ENCODE data around the gene FBXO34.

The FBXO34 gene

DNA sequence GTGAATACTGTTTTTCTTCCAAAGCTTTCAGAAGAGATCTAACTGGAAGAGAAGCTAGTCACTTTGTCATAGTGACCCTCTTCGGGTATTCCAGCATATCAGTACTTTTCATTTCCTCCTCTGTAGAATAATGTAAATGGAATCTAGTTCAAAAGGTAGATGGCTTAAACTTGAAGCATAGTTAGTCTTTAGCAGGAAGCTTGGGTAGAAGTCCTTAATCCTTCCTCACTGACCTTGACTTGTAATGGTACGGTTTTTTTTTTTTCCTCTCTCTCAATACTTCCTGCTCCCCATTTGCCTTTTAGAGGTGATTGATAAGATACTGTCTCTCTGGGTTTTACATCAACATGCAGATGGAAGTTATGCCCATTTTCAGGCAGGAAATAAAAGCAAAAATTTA is 1.7 kb downstream of the FBXO34 start:
- no peak for DNase-seq (ENCODE audit: low spot score)

DNA sequence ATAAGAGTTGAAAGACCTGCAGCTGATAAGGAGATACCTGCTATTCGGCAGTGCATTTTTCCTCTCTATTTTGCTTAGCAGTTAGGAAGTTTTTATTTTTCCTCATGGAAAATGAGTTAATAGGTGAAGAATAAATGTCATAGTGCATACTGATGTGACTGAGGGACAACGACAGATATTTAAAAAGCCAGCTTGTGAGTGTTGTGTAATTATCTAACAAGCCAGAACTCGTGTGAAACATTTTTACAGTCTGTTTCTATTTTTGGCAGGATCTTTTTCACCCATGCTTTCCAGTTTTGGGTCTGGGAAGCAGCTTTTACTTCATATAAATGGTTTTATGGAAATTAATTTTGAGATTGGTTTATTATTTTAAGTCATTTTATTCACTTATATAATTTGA is 2.9 kb downstream of the FBXO34 start:
- no peak for DNase-seq (ENCODE audit: low spot score)

GRCh38 chr14:55274751-55275150 is 3.5 kb downstream of the FBXO34 start:
- DNase-seq (ENCODE audit: low spot score), result no peak

- DNase-seq (ENCODE audit: low spot score), result no peak
Measured at GRCh38 chr14:55276736-55277135, 5.5 kb downstream of the FBXO34 start.

GRCh38 chr14:55277972-55278740 is 6.9 kb downstream of the FBXO34 start:
- DNase-seq (ENCODE audit: low spot score), result no peak

DNA sequence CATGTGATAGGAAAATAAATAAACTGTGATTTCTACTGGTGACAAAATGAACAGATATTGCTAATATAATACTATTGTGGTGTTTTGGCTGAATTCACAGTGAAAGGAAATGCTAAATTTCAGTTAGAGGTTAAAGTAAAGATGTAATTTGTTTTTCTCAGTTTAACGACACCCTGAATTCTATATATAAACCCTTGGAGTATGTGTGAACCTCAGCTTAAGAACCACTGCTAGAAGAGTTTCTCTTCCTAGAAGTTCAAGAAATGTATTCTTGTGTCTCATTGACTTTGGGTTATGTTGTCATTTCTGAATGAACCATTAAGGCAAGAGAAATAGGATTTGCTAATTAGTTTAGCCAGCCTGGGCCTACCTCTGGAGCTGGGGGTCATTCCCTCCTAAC is 8.2 kb downstream of the FBXO34 start:
- no peak for DNase-seq (ENCODE audit: low spot score)

- no peak for DNase-seq (ENCODE audit: low spot score)
Measured at GRCh38 chr14:55281316-55281839, 10.2 kb downstream of the FBXO34 start.

GRCh38 chr14:55285048-55285652 is 13.9 kb downstream of the FBXO34 start:
- DNase-seq (ENCODE audit: low spot score), result no peak

DNA sequence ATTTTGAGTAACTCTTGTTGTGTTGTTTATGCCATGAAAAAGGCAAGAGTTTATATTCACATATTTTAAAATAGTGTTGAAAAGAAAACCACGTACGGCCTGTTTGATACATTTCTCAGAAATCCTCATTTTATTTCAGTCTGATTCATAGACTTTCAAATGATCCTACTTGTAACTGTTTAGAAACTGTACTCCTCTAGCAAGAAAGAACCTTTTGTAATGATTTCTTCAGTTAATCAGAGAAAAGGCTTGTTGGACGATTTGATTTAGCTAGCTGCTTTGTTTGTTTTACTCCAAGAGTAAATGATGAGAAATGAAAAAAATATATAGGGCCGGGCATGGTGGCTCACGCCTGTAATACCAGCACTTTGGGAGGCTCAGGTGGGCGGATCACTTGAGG is 17.2 kb downstream of the FBXO34 start:
- DNase-seq (ENCODE audit: low spot score), result no peak

DNA sequence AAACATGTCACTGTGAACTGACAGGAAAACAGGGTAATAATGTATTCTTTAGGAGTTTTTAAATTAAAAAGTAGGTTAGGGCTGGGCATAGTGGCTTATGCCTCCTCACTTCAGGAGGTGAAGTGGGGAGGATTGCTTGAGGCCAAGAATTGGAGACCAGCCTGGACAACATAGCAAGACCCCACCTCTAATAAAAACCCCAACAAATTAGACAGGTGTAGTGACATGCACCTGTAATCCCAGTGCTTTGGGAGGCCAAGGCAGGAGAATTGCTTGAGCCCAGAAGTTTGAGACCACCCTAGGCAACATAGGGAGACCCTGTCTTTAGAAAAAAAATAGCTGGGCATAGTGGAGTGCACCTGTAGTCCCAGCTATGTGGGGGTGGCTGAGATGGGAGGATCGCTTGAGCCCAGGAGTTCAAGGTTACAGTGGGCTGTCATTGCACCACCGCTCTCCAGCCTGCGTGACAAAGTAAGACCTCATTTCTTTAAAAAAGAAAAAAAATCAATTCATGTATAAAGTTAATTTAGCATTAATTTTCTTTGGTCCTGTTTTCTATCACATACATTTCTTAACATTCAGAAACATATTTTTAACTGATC is 20.4 kb downstream of the FBXO34 start:
- no peak for DNase-seq (ENCODE audit: low spot score)

DNA sequence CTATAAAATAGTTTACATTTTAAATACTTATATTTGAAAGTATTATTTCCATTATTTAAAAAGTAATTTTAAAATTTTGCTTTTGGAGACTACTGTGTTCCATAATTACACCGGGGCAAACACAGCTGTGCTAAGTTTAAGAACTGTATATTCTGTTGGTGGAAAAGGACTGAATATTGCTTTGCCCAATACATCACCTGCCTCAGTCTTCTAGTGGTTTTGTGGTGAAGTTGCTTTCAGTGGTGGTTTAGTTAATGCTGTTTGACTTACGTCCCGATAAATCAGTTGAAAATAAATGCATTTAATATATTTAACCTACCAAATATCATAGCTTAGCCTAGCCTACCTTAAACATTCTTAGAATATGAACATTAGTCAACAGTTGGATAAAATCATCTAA is 23.4 kb downstream of the FBXO34 start:
- no peak for DNase-seq (ENCODE audit: low spot score)

GRCh38 chr14:55297611-55298499 is 26.6 kb downstream of the FBXO34 start:
- peak; percentile 18 for DNase-seq (ENCODE audit: low spot score)

DNA sequence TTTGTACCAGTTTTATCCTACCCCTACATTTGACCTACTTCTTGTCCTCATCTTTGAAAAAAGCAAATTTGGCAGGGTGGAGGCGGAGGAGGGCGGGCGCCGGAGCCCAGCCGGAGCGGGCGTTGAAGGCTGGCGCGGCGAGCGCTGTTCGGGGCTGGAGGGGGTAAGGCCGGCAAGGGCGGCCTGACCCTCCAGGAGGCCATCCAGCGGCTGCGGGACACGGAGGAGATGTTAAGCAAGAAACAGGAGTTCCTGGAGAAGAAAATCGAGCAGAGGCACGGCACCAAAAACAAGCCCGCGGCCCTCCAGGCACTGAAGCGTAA is 27.2 kb downstream of the FBXO34 start:
- DNase-seq (ENCODE audit: low spot score), result no peak

GRCh38 chr14:55301437-55302121 is 30.4 kb downstream of the FBXO34 start:
- no peak for DNase-seq (ENCODE audit: low spot score)

DNA sequence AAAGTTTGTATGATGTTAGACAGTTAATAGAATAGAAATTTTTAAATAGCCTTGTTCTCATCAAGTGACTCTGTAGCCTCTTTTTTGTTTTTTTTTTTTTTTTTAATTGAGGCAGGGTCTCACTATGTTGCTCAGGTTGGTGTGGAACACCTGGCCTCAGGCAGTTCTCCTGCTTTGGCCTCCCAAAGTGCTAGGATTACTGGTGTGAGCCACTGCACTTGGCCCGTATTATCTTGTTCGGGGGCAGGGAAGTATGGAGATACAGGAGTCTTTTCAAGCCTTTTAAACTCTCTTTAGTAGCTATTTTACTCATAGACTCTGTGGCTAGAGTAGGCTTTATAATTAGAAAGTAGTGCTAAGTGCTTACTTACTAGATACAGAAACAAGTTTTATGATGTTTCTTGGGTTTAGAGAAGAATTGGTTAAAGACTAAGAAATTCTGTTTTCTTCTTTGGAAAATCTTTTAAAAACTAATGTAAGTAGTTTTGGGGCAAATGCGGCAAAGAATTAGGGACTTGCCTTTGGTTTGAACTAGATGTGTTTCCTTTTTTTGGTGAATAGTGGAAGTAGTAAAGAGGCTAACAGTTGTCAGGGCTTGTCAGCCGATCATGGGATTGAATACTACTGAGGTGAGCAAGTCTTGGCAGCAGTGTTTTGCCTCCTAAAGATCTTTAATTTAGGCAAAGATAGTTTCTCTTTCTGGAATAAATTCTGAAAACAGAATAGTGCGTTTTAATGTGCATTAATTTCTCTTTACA is 31.3 kb downstream of the FBXO34 start:
- DNase-seq (ENCODE audit: low spot score), result no peak

- no peak for DNase-seq (ENCODE audit: low spot score)
Measured at GRCh38 chr14:55303125-55303499, 31.9 kb downstream of the FBXO34 start.

DNA sequence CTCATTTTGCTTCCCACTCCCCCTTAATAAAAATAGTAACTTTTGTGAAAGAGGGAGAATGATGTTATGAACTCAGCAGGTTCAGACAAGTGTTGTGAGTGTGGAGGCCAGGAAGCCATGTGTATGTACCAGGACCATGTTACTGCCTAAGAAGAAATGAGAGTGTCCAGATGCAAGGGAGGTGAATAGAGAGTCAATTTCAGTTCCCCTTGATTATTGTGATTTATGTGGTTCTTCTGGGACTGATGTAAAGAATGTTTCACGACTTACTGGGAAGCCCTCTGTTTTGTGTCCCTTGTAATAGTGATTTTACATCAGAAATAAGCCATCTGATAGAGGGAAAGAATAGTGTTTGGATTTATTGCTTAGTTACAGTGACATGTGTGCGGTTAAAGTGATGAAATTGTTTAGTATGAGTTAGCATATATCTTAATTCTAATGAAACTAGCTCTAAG is 32.5 kb downstream of the FBXO34 start:
- no peak for DNase-seq (ENCODE audit: low spot score)

GRCh38 chr14:55306938-55307589 is 35.8 kb downstream of the FBXO34 start:
- DNase-seq (ENCODE audit: low spot score), result no peak

- DNase-seq (ENCODE audit: low spot score), result no peak
Measured at GRCh38 chr14:55309154-55309553, 37.9 kb downstream of the FBXO34 start.

GRCh38 chr14:55309761-55310365 is 38.6 kb downstream of the FBXO34 start:
- DNase-seq (ENCODE audit: low spot score), result no peak

Measured in iPS-NIHi11 (cell line).